Sigmoid colon (tissue), 7 donors: ENCODE measurements around the gene APBA1. TPM values are rescaled to one million over a fixed set of nuclear protein-coding genes. Genes with fewer than 3 reads are reported as not detected.

Source experiments
- DNase-seq: peaks from one replicate; pipeline ENCODE4 v3.0.0-alpha.2; 2019
- H3K27ac ChIP-seq, 4 donors: fragments of 200-600 bp; sonication (generic); one replicate each; pipeline ENCODE4 v1.5.1; 2016 to 2019; ENCODE audit warnings: mild to moderate bottlenecking in 1 of 4
- H3K27me3 ChIP-seq, 3 donors: fragments of 200-600 bp; sonication (generic); one replicate each; pipeline ENCODE4 v1.5.1; 2019; ENCODE audit warnings: mild to moderate bottlenecking in 1 of 3
- H3K36me3 ChIP-seq, 4 donors: fragments of 200-600 bp; sonication (generic); one replicate each; pipeline ENCODE4 v1.5.1; 2016 to 2019
- H3K4me1 ChIP-seq, 4 donors: fragments of 200-600 bp; sonication (generic); one replicate each; pipeline ENCODE4 v1.5.1; 2017 to 2019
- H3K4me3 ChIP-seq, 4 donors: fragments of 200-600 bp; sonication (generic); one replicate each; pipeline ENCODE4 v1.5.1; 2017 to 2019; ENCODE audit warnings: mild to moderate bottlenecking in 2 of 4, moderate library complexity in 1 of 4
- H3K9me3 ChIP-seq, 4 donors: fragments of 200-600 bp in 3 of 4; sonication (generic) in 3 of 4; one replicate each; pipeline versions ENCODE4 v1.5.1 to v1.6.1; 2013 to 2019
- CTCF ChIP-seq, 4 experiments: fragments of 450-650 bp in 3 of 4; fragments of 200-600 bp in 1 of 4; IDR thresholded peaks; one replicate each; pipeline ENCODE4 v1.5.1; 2016 to 2019; ENCODE audit warnings: antibody characterized with exemption in 4 of 4, mild to moderate bottlenecking in 3 of 4, moderate library complexity in 2 of 4
- EP300 ChIP-seq, 4 donors: sonication (generic); formaldehyde crosslinking; IDR thresholded peaks; one replicate each; pipeline ENCODE4 v1.6.1; 2017; ENCODE audit warnings: antibody characterized with exemption in 4 of 4
- POLR2A ChIP-seq, 2 donors: fragments of 450-650 bp; IDR thresholded peaks; one replicate each; pipeline ENCODE4 v1.6.1; 2016; ENCODE audit warnings: antibody characterized with exemption in 2 of 2, mild to moderate bottlenecking in 2 of 2, moderate library complexity in 2 of 2
- POLR2AphosphoS5 ChIP-seq, 4 donors: sonication (generic); formaldehyde crosslinking; IDR thresholded peaks; one replicate each; pipeline ENCODE4 v1.6.1; 2017; ENCODE audit warnings: antibody characterized with exemption in 4 of 4
- WGBS, 2 donors: extraction: QIAGEN DNeasy Blood & Tissue Kit; methylation state at CpG; one replicate each; pipeline ENCODE4 v1.1.7; 2013; 5-methylcytosine and 5-hydroxymethylcytosine counted together
- intact Hi-C: fragments of 100-400 bp; cut with DNase I; formaldehyde crosslinking; loops from one replicate; pipeline ENCODE4 v1.15.1; 2023
- polyA plus RNA-seq, 3 donors: library from polyadenylated mRNA; stranded (reverse); fragments of 200-250 nt; gene quantifications; one replicate each; pipeline ENCODE4 v1.2.3, GENCODE V29; 2013
- total RNA-seq, 4 donors: library from RNA; depleted of rRNA; stranded (reverse); fragments of >200 nt; gene quantifications; one replicate each; pipeline ENCODE4 v1.1.0, GENCODE V29; 2016
- donor health status: healthy with polysubstance abuse.
- donor health status: Bipolar disorder and iron deficiency.
- donor health status: healthy.

Gene APBA1
- total and polyA plus RNA-seq, 7 donors = 1.7 to 6.7 (median 4.2) TPM

GRCh38 chr9:69386651-69387050, 285.5 kb downstream of the APBA1 start:
- Histone ChIP-seq H3K4me1 (peaks cover 0 to 12% (median 5%) of the 10 kb centered on the region in 4 donors), H3K9me3 (no peaks in the 10 kb centered on the region), H3K27ac (no peak overlapping the region), H3K4me3 (no peak overlapping the region), H3K27me3 (no peaks in the 10 kb centered on the region), H3K36me3 (peaks cover 0 to 36% (median 0%) of the 10 kb centered on the region in 4 donors)
- 73 to 86% methylated on average over 4 of the region's 4 CpGs for WGBS, 2 donors
- TF ChIP-seq POLR2A (IDR thresholded peaks at IDR 0.05) (no peak), EP300 (IDR thresholded peaks at IDR 0.05) (no peak), POLR2AphosphoS5 (IDR thresholded peaks at IDR 0.05) (no peak), CTCF (IDR thresholded peaks at IDR 0.05) (no peak)
- DNase-seq = no peak
- intact Hi-C loops = no loop called here

- Histone ChIP-seq H3K9me3 (no peaks in the 10 kb centered on the region), H3K4me3 (no peak overlapping the region), H3K27me3 (no peaks in the 10 kb centered on the region), H3K36me3 (peaks cover 0 to 36% (median 0%) of the 10 kb centered on the region in 4 donors), H3K4me1 (peaks cover 0 to 10% (median 6%) of the 10 kb centered on the region in 4 donors), H3K27ac (no peak overlapping the region)
- intact Hi-C loops = no loop called here
- 45 to 57% methylated on average over 6 of the region's 6 CpGs for WGBS, 2 donors
- DNase-seq = no peak
- no peak for TF ChIP-seq POLR2A (IDR thresholded peaks at IDR 0.05)
- TF ChIP-seq CTCF (IDR thresholded peaks at IDR 0.05) = no peak
- no peak for TF ChIP-seq EP300 (IDR thresholded peaks at IDR 0.05)
- no peak for TF ChIP-seq POLR2AphosphoS5 (IDR thresholded peaks at IDR 0.05)
These were observed 286.6 kb downstream of the APBA1 start for GRCh38 chr9:69385581-69386033.

GRCh38 chr9:69382135-69382534, 290.0 kb downstream of the APBA1 start:
- Histone ChIP-seq H3K4me1 (peaks cover 0 to 29% (median 22%) of the 10 kb centered on the region in 4 donors), H3K36me3 (peaks cover 0 to 21% (median 0%) of the 10 kb centered on the region in 4 donors), H3K4me3 (no peak overlapping the region), H3K9me3 (no peaks in the 10 kb centered on the region), H3K27ac (no peak overlapping the region), H3K27me3 (no peaks in the 10 kb centered on the region)
- no peak for DNase-seq
- intact Hi-C loops = no loop called here
- no peak for TF ChIP-seq EP300 (IDR thresholded peaks at IDR 0.05)
- no peak for TF ChIP-seq CTCF (IDR thresholded peaks at IDR 0.05)
- TF ChIP-seq POLR2AphosphoS5 (IDR thresholded peaks at IDR 0.05) = no peak
- no peak for TF ChIP-seq POLR2A (IDR thresholded peaks at IDR 0.05)
- 62 to 74% methylated on average over 4 of the region's 4 CpGs for WGBS, 2 donors

- TF ChIP-seq POLR2A (IDR thresholded peaks at IDR 0.05) = no peak
- no peak for TF ChIP-seq POLR2AphosphoS5 (IDR thresholded peaks at IDR 0.05)
- no peak for TF ChIP-seq CTCF (IDR thresholded peaks at IDR 0.05)
- TF ChIP-seq EP300 (IDR thresholded peaks at IDR 0.05) = no peak
- no peaks in the 10 kb centered on the region for H3K27me3 ChIP-seq
These were observed 291.4 kb downstream of the APBA1 start for GRCh38 chr9:69380811-69381210.

GRCh38 chr9:69380301-69380700, 291.9 kb downstream of the APBA1 start:
- no peak for DNase-seq
- intact Hi-C loops = no loop called here
- H3K27ac ChIP-seq = peak overlapping the region in 3 of 4 donors; percentile 6 to 49 (median 27)
- H3K27me3 ChIP-seq = no peaks in the 10 kb centered on the region
- H3K36me3 ChIP-seq = peaks cover 0 to 6% (median 0%) of the 10 kb centered on the region in 4 donors
- no peaks in the 10 kb centered on the region for H3K9me3 ChIP-seq
- no peak overlapping the region for H3K4me3 ChIP-seq
- WGBS, 2 donors = 65 to 72% methylated on average over 6 of the region's 6 CpGs
- peaks cover 0 to 39% (median 32%) of the 10 kb centered on the region in 4 donors for H3K4me1 ChIP-seq
- TF ChIP-seq CTCF (IDR thresholded peaks at IDR 0.05) (no peak), POLR2AphosphoS5 (IDR thresholded peaks at IDR 0.05) (no peak), POLR2A (IDR thresholded peaks at IDR 0.05) (no peak), EP300 (IDR thresholded peaks at IDR 0.05) (no peak)

More at GRCh38 chr9:69380811-69381210, 291.4 kb downstream of the APBA1 start:
- no peak for DNase-seq
- Histone ChIP-seq H3K9me3 (no peaks in the 10 kb centered on the region), H3K36me3 (peaks cover 0 to 8% (median 0%) of the 10 kb centered on the region in 4 donors), H3K27ac (peak overlapping the region in 2 of 4 donors; percentile 27 to 49), H3K4me3 (no peak overlapping the region), H3K4me1 (peaks cover 0 to 39% (median 32%) of the 10 kb centered on the region in 4 donors)
- 92 to 96% methylated on average over 3 of the region's 3 CpGs for WGBS, 2 donors
- intact Hi-C loops = no loop called here
